ENCODE results near the gene RPL36AL.
"Not testable (repeated sequence)": the region's sequence is repeated elsewhere in the genome, so short reads cannot be mapped to it uniquely, and the experiment has no call there.

The RPL36AL gene

DNA sequence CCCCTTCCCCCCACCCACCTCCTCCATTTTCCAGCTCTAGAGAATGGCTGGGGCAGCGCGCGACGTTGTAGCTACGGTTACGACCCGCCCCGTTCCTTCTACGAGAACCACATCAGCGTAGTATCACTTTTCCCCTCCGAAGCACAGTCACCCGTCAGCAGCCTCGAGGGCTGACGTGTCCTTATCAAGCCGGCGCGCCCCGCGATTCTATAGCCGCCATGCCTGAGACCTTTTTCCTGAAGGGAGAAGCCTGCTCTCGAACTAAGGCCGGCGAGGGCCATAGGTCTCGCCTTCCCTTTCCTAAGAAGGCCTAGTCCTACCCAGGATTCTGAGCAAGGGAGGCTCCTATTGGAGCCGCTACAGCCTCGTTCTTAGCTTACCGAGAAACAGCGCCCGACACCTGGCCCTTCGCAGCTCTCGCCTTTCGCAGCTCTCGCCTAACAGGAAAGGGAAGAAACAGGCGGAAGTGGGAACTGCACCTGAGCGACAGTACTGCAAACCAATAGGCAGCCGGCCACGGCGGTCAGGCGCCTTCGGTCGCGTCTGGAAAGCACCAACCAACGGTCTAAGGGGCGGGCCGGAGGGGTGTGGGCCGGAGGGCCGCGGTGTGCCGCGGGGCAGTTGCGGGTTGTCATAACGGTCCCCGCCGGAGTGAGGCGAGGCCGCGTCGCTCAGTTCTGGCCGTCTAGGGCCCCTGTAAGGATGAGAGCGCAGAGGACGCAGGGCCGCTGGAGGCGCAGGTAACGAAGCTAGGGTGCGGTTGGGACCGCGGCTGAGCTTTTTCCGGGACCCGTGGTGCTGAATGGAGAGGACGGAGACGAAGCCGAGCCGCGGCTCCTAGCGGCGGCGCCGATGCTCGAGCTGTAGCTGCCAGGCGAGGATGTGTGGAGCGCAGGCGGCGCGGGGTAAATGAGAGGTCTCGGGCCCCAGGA, at the start of gene RPL36AL, which contains the start of gene MGAT2:
Gene RPL36AL (minus strand): TSS at position 445 of the 932 bp plus-strand sequence. CDS start 1,522 bp downstream, outside the sequence.
Gene MGAT2 (plus strand): TSS at position 618 of the 932 bp plus-strand sequence. CDS start 470 bp downstream, outside the sequence.
- peak; percentile 93 for DNase-seq (ENCODE audit: low read depth)

GRCh38 chr14:49659526-49660455, 39.4 kb upstream of the RPL36AL start:
- DNase-seq (ENCODE audit: low read depth), result no peak

DNA sequence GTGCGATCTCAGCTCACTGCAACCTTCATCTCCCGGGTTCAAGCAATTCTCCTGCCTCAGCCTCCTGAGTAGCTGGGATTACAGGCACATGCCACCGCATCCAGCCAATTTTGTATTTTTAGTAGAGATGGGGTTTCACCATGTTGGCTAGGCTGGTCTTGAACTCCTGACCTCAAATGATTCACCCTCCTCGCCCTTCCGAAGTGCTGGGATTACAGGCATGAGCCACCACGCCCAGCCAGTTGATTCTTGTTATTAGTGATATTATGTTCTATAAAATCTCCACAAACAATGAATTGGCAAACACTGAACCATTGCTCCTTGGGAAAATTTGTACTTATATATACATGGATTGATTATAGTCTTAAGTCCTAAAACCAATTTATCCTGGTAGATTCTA, 37.1 kb upstream of the RPL36AL start:
- not testable (repeated sequence) for DNase-seq (ENCODE audit: low read depth)

- no peak for DNase-seq (ENCODE audit: low read depth)
Measured at GRCh38 chr14:49654511-49654910, 34.1 kb upstream of the RPL36AL start.

GRCh38 chr14:49653508-49653907, 33.1 kb upstream of the RPL36AL start:
- DNase-seq (ENCODE audit: low read depth), result no peak

- no peak for DNase-seq (ENCODE audit: low read depth)
Measured at GRCh38 chr14:49642163-49642562, 21.7 kb upstream of the RPL36AL start.

GRCh38 chr14:49641697-49642129, 21.3 kb upstream of the RPL36AL start:
- DNase-seq (ENCODE audit: low read depth), result no peak

DNA sequence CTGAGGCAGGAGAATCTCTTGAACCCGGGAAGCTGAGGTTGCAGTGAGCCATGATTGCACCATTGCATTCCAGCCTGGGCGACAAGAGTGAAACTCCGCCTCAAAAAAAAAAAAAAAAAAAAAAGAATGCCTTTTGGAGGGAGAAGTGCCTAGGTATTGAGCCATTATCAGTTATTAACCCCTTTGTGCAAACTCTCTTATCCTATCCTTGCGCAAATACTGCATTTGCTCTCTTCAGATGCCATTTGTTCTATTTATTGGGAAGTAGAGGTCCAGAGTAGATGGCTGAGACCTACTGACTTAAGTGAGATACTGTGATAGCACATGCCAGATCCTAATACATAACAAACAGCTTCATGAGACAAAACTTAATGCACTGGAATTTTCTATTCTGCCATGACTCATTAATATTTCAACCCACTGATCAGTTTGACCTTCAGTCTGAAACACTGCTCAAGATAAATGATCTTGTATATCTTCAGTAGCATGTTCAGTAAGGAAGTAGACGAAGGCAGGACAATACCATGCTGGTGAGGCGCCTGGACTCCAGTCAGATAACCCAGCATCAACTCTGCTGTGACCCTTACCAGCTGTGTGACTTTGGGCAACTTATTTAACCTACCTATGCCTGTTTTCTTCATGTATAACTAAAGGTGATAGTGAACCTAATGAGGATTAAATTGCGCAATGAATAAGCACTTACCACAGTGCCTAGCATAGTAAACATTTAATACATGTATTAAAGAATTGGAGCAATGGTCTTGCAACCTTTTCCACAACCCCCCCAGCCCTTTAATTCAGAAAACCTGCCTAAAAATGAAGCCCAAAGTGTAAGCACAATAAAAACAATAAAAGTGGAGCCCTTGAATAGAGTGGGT, 20.4 kb upstream of the RPL36AL start:
- no peak for DNase-seq (ENCODE audit: low read depth)

DNA sequence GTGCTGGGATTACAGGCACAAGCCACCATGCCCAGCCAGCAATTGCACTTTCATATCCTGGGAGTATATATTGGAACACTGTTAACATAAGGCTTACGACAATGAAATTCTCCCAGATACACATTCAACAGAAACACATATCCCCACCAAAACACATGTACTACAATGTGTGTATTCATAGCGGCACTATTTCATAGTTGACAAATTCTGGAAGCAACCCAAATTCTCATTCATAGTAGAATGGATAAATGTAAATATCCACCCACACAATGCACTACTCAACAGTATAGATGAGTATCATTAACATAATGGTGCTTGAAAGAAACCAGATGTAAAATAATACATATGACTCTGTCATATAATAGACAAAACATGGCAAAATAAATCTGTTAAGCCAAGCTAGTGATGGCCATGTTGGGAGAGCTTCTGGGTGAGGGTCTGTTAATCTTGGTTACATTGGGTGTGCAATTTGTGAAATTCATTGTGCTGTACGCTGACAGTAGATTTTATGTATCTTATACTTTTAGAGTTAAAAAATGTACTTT, 17.2 kb upstream of the RPL36AL start:
- DNase-seq (ENCODE audit: low read depth), result no peak

GRCh38 chr14:49636866-49637265, 16.4 kb upstream of the RPL36AL start:
- DNase-seq (ENCODE audit: low read depth), result no peak

DNA sequence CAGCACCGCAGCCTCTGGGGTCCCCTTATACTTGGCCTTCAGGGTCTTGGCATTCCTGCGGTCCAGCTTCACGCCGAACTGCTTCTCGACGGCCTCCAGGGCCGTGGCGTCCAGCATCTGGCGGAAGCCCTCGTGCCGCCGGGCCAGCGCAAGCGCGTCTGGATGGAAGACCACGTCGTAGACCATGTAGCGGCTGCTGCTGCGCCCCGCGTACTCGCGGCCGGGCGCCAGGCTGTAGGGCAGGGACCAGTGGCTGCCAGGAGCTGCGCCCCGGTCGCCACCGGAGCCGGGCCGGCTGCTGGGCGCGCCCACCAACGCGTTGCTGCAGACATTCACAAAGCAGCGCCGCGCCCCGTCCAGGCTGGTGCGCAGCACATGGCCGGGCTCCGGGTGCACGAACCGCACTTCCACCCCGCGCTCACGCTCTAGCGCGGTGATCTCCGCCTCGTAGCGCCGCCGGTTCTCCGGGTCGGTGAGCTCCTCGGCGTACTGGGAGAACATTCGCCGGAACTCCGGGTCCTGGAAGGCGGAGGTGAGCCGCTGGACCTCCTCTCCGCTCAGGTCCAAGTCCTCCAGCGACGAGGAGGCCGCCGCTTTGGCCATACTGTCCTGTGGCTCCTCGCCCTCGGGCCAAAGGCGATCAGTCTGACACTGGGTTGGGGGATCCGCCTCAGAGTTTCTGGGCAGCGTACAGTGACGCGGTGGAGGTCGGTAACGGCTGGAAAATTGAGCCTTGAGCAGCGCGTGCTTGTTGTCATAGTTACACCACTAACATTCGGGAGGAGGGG, 14.3 kb upstream of the RPL36AL start, which contains the start of gene DNAAF2:
Gene DNAAF2 (minus strand): TSS at position 698 of the 788 bp plus-strand sequence. CDS start 95 bp downstream, at position 603.
- no peak for DNase-seq (ENCODE audit: low read depth)

GRCh38 chr14:49633640-49634546, 13.5 kb upstream of the RPL36AL start:
- peak; percentile 54 for DNase-seq (ENCODE audit: low read depth)

DNA sequence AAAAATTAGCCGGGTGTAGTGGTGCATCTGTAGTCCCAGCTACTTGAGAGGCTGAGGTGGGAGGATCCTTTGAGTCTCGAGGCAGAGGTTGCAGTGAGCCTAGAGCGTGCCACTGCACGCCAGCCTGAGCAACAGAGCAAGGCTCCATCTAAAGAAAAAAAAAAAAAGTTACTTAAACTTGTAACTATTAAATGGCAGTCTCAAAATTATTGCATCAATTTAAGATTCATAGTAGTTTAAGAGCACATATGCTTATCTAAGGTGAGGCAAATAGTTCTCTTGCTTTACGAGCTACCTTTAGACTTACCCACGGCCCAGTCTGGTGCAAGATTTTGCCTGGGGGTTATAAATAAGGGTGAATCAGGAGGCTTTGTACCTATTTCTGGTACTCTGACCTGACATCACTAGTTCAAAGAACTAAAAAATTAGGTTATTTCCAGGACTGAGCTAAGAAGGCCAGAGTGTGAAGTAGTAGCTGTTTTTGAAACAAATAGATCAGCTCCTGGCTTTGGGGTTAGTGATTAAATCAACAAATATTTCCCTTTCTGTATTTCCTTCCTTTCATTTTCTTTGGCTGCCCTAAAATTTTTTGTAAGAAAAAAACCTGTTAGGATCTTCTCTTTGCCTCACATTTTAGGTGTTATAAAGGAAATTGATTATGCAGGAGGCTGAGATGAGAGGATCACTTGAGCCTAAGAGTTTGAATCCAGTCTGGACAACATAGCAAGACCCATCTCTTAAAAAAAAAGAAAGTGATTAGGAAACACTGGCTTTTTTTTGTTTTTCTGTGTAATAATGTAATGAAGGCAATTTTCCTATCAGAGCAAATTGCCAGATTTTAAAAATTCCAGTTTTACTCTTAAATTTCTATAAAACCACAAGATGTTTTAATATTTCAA, 3.8 kb upstream of the RPL36AL start:
- DNase-seq (ENCODE audit: low read depth), result no peak

DNA sequence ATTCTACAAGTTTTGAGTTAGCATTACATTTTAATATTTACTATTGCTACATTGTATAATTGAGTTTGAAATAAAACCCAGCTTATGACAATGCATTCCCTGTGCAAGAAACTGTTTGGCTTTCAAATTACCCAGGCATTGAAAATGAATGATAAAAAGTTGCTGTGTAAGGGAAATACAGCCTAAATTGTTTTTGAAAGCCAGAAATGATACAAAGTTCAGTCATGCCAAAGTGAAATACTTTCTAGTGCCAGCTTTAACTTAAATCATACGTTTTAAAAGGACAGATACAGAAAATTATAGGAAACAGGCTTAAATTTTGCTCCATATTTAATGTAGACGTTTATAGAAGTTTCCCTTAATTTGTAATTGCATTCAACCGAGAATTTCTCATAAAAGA, 3.0 kb upstream of the RPL36AL start:
- no peak for DNase-seq (ENCODE audit: low read depth)

- DNase-seq (ENCODE audit: low read depth), result no peak
Measured at GRCh38 chr14:49622022-49622607, 1.7 kb upstream of the RPL36AL start.

GRCh38 chr14:49621114-49621881, 872 bp upstream of the RPL36AL start:
- no peak for DNase-seq (ENCODE audit: low read depth)

DNA sequence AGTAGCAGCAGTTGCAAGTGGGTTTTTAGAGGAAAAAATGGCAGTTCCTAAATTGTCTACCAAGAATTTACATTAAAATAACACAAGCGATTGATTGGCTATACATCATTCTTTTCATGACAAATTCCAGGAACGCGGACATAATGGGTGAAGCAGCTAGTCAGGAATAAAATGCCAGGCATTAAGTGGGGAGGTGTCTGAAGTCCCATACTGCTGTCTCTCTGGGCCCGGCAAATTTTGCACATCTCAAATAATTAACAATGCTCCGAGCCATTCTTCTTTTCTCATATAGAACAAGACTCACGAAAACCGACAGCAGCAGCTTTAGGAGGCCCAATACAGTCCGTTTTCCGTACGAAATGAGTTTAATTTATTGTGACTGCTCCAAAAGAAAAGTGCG, 696 bp downstream of the RPL36AL start:
- DNase-seq (ENCODE audit: low read depth), result no peak
